ENCODE data around the gene PTPRK. TPM values are rescaled to one million over a fixed set of nuclear protein-coding genes. Genes with fewer than 3 reads are reported as not detected.

The PTPRK gene
- total RNA-seq, 2 experiments from 2014 or later, result not detected

GRCh38 chr6:128017288-128017687 lies 503.1 kb downstream of the PTPRK start:
- no peaks in the 10 kb centered on the region for H3K36me3 ChIP-seq (ENCODE audit: insufficient read depth, low read length)
- ChIA-PET CTCF (ENCODE audit: unreplicated experiment) (no interaction called here), POLR2A (interaction anchor here (1.1 to 1.5 kb wide), 2 partner anchors 10 to 33 kb away, joined by 3 read pairs; no protein-coding TSS in a partner anchor)
- intact Hi-C loops (cut with micrococcal nuclease; ENCODE audit: unreplicated experiment), result no loop called here
- H2AFZ ChIP-seq (ENCODE audit: low read length), result no peak overlapping the region
- H3K4me2 ChIP-seq (ENCODE audit: low read length), result no peak overlapping the region
- H4K20me1 ChIP-seq (ENCODE audit: insufficient read depth, low read length), result no peaks in the 10 kb centered on the region
- H3K79me2 ChIP-seq (ENCODE audit: insufficient read depth, low read depth, low read length), result no peaks in the 10 kb centered on the region
- no peak for DNase-seq (ENCODE audit: low spot score)
- TF ChIP-seq CTCF (conservative IDR thresholded peaks at IDR 0.05; ENCODE audit: low read length) (no peak), EZH2phosphoT487 (IDR thresholded peaks at IDR 0.05; ENCODE audit: borderline replicate concordance, low read depth, low read length) (no peak)
- no peak overlapping the region for H3K4me3 ChIP-seq (ENCODE audit: low read depth, low read length, poor library complexity, severe bottlenecking)
- no peaks in the 10 kb centered on the region for H3K9me3 ChIP-seq (ENCODE audit: low read length)
- no peak overlapping the region for H3K27ac ChIP-seq (ENCODE audit: low read depth, low read length, poor library complexity, severe bottlenecking)
- H3K4me1 ChIP-seq (ENCODE audit: insufficient read depth, low read length, poor library complexity, severe bottlenecking), result no peaks in the 10 kb centered on the region
- no peaks in the 10 kb centered on the region for H3K9me2 ChIP-seq (ENCODE audit: insufficient read depth, low read length)
- BruUV-seq (replicated peaks), result no TSS peak

- H3K36me3 ChIP-seq (ENCODE audit: insufficient read depth, low read length), result no peaks in the 10 kb centered on the region
- H4K20me1 ChIP-seq (ENCODE audit: insufficient read depth, low read length), result no peaks in the 10 kb centered on the region
- H3K9me3 ChIP-seq (ENCODE audit: low read length), result no peaks in the 10 kb centered on the region
- TF ChIP-seq CTCF (conservative IDR thresholded peaks at IDR 0.05; ENCODE audit: low read length), result no peak
- TF ChIP-seq EZH2phosphoT487 (IDR thresholded peaks at IDR 0.05; ENCODE audit: borderline replicate concordance, low read depth, low read length), result no peak
- no peaks in the 10 kb centered on the region for H3K9me2 ChIP-seq (ENCODE audit: insufficient read depth, low read length)
- H3K4me1 ChIP-seq (ENCODE audit: insufficient read depth, low read length, poor library complexity, severe bottlenecking), result no peaks in the 10 kb centered on the region
- POLR2A ChIA-PET, result interaction anchor here (0.7 to 1.2 kb wide), 3 partner anchors 9 to 117 kb away, joined by 3 to 4 read pairs (median 3); no protein-coding TSS in a partner anchor
- H3K79me2 ChIP-seq (ENCODE audit: insufficient read depth, low read depth, low read length), result no peaks in the 10 kb centered on the region
- CTCF ChIA-PET (ENCODE audit: unreplicated experiment), result no interaction called here
- no peak for DNase-seq (ENCODE audit: low spot score)
- BruUV-seq (replicated peaks), result no TSS peak
- no peak overlapping the region for H3K27ac ChIP-seq (ENCODE audit: low read depth, low read length, poor library complexity, severe bottlenecking)
- H3K4me2 ChIP-seq (ENCODE audit: low read length), result no peak overlapping the region
- no peak overlapping the region for H3K4me3 ChIP-seq (ENCODE audit: low read depth, low read length, poor library complexity, severe bottlenecking)
- intact Hi-C loops (cut with micrococcal nuclease; ENCODE audit: unreplicated experiment), result no loop called here
- no peak overlapping the region for H2AFZ ChIP-seq (ENCODE audit: low read length)
Measured at GRCh38 chr6:128007658-128008057, 512.7 kb downstream of the PTPRK start.

- BruUV-seq (replicated peaks), result no TSS peak
- Histone ChIP-seq H3K79me2 (ENCODE audit: insufficient read depth, low read depth, low read length) (no peaks in the 10 kb centered on the region), H4K20me1 (ENCODE audit: insufficient read depth, low read length) (no peaks in the 10 kb centered on the region), H2AFZ (ENCODE audit: low read length) (no peak overlapping the region), H3K4me2 (ENCODE audit: low read length) (no peak overlapping the region), H3K9me3 (ENCODE audit: low read length) (no peaks in the 10 kb centered on the region), H3K36me3 (ENCODE audit: insufficient read depth, low read length) (no peaks in the 10 kb centered on the region), H3K4me1 (ENCODE audit: insufficient read depth, low read length, poor library complexity, severe bottlenecking) (no peaks in the 10 kb centered on the region), H3K4me3 (ENCODE audit: low read depth, low read length, poor library complexity, severe bottlenecking) (no peak overlapping the region), H3K27ac (ENCODE audit: low read depth, low read length, poor library complexity, severe bottlenecking) (no peak overlapping the region), H3K9me2 (ENCODE audit: insufficient read depth, low read length) (no peaks in the 10 kb centered on the region)
- no peak for TF ChIP-seq EZH2phosphoT487 (IDR thresholded peaks at IDR 0.05; ENCODE audit: borderline replicate concordance, low read depth, low read length)
- no peak for TF ChIP-seq CTCF (conservative IDR thresholded peaks at IDR 0.05; ENCODE audit: low read length)
- intact Hi-C loops (cut with micrococcal nuclease; ENCODE audit: unreplicated experiment), result no loop called here
- CTCF ChIA-PET (ENCODE audit: unreplicated experiment), result no interaction called here
- POLR2A ChIA-PET, result no interaction called here
- no peak for DNase-seq (ENCODE audit: low spot score)
Measured at GRCh38 chr6:128005009-128005408, 515.4 kb downstream of the PTPRK start.
